H1 (cell line): ENCODE data around the gene C1orf56. TPM values are rescaled to one million over a fixed set of nuclear protein-coding genes. Genes with fewer than 3 reads are reported as not detected.
"Not testable (repeated sequence)": the region's sequence is repeated elsewhere in the genome, so short reads cannot be mapped to it uniquely, and the experiment has no call there.

ENCODE experiments used
- CTCF ChIA-PET: fragments of 300-600 bp; sonication (Branson Sonifier 250); formaldehyde crosslinking; loops from one replicate; lab custom pipeline; 2021; ENCODE audit not compliant: partially characterized antibody; lab: Charles Lee
- POLR2A ChIA-PET: fragments of 300-600 bp; sonication (Branson Sonifier 250); formaldehyde crosslinking; loops from one replicate; lab custom pipeline; 2021; ENCODE audit warnings: inconsistent platforms; ENCODE audit not compliant: partially characterized antibody; lab: Charles Lee
- DNase-seq, 2 experiments: peaks; one replicate each; pipeline versions ENCODE4 v3.0.0 to v3.0.0-alpha.2; 2010 to 2022; ENCODE audit warnings: low spot score in 2 of 2, low read depth in 1 of 2, mixed read lengths in 1 of 2
- FAIRE-seq: peaks from 2 replicates; lab custom pipeline; 2011; peaks lifted over from hg19 to GRCh38; lab: Jason Lieb, UNC
- H2AFZ ChIP-seq: 2 replicates; pipeline ENCODE4 v1.8.1; 2012; ENCODE audit warnings: low read length, inconsistent platforms
- H2AK5ac ChIP-seq: 2 replicates; pipeline ENCODE4 v1.6.1; 2013; ENCODE audit warnings: low read depth, low read length
- H2BK120ac ChIP-seq: replicated peaks from 2 replicates; pipeline ENCODE3; 2013; ENCODE audit warnings: low read depth, low read length, inconsistent platforms
- H2BK12ac ChIP-seq: 2 replicates; pipeline ENCODE4 v1.6.1; 2013; ENCODE audit warnings: low read depth, low read length
- H2BK15ac ChIP-seq: 2 replicates; pipeline ENCODE4 v1.6.1; 2013; ENCODE audit warnings: low read length
- H2BK20ac ChIP-seq: 2 replicates; pipeline ENCODE4 v1.6.1; 2013; ENCODE audit warnings: low read length
- H2BK5ac ChIP-seq: 2 replicates; pipeline ENCODE4 v1.6.1; 2013; ENCODE audit warnings: low read depth, low read length
- H3K14ac ChIP-seq: 2 replicates; pipeline ENCODE4 v1.6.1; 2013; ENCODE audit warnings: inconsistent platforms; ENCODE audit not compliant: insufficient read length
- H3K18ac ChIP-seq: 2 replicates; pipeline ENCODE4 v1.6.1; 2013; ENCODE audit warnings: low read length; ENCODE audit errors: extremely low read depth
- H3K23ac ChIP-seq: 2 replicates; pipeline ENCODE4 v1.6.1; 2013; ENCODE audit warnings: inconsistent platforms; ENCODE audit not compliant: insufficient read length
- H3K23me2 ChIP-seq: 2 replicates; pipeline ENCODE4 v1.6.1; 2013; ENCODE audit warnings: low read depth, low read length
- H3K27ac ChIP-seq: 2 replicates; pipeline ENCODE4 v1.6.1; 2011; ENCODE audit warnings: low read depth, low read length, inconsistent platforms
- H3K27me3 ChIP-seq, 4 experiments: replicated peaks in 1 of 4; 1 replicate in 1 of 4; 2 replicates in 3 of 4; pipeline versions ENCODE4 v1.6.1 to v1.8.1; 2011 to 2013; ENCODE audit warnings: low read length in 3 of 4, mild to moderate bottlenecking in 3 of 4, inconsistent platforms in 2 of 4, mixed read lengths in 2 of 4, moderate library complexity in 1 of 4; ENCODE audit not compliant: control insufficient read depth in 3 of 4, insufficient read depth in 3 of 4; ENCODE audit errors: extremely low read depth in 1 of 4
- H3K36me3 ChIP-seq, 4 experiments: 2 replicates each; pipeline versions ENCODE4 v1.6.1 to v1.8.1; 2011 to 2013; ENCODE audit warnings: mild to moderate bottlenecking in 4 of 4, low read length in 3 of 4, moderate library complexity in 2 of 4, control low read depth in 1 of 4, inconsistent platforms in 1 of 4; ENCODE audit not compliant: insufficient read depth in 4 of 4, control insufficient read depth in 2 of 4
- H3K4ac ChIP-seq: replicated peaks from 2 replicates; pipeline ENCODE3; 2013; ENCODE audit warnings: low read length, low read depth, mixed read lengths, inconsistent platforms; ENCODE audit not compliant: insufficient read length
- H3K4me1 ChIP-seq, 4 experiments: replicated peaks in 1 of 4; 1 replicate in 1 of 4; 2 replicates in 3 of 4; pipeline versions ENCODE4 v1.6.1 to v1.8.1; 2011 to 2013; ENCODE audit warnings: low read length in 3 of 4, inconsistent platforms in 2 of 4, mixed read lengths in 1 of 4; ENCODE audit not compliant: insufficient read depth in 4 of 4, control insufficient read depth in 3 of 4
- H3K4me2 ChIP-seq, 2 experiments: 2 replicates each; pipeline versions ENCODE4 v1.6.1 to v1.8.1; 2011 to 2013; ENCODE audit warnings: low read depth in 2 of 2, low read length in 2 of 2, control low read depth in 1 of 2, inconsistent platforms in 1 of 2, mild to moderate bottlenecking in 1 of 2; ENCODE audit not compliant: insufficient read depth in 1 of 2
- H3K4me3 ChIP-seq, 4 experiments: fragments of 200-600, 300-600 bp in 1 of 4; sonication (generic), shearing (Covaris generic), sonication (Bioruptor Twin) in 1 of 4; 2 replicates each; pipeline versions ENCODE4 v1.5.1 to v1.8.1; 2011 to 2016; ENCODE audit warnings: low read length in 4 of 4, low read depth in 3 of 4, control low read depth in 2 of 4, inconsistent platforms in 2 of 4, mild to moderate bottlenecking in 2 of 4, mixed read lengths in 1 of 4, moderate library complexity in 1 of 4; ENCODE audit not compliant: insufficient read depth in 2 of 4; ENCODE audit errors: extremely low read depth in 1 of 4
- H3K56ac ChIP-seq: replicated peaks from 2 replicates; pipeline ENCODE3; 2013; ENCODE audit warnings: low read depth, mild to moderate bottlenecking, mixed read lengths, low read length, inconsistent platforms; ENCODE audit not compliant: insufficient read length
- H3K79me1 ChIP-seq: 2 replicates; pipeline ENCODE4 v1.6.1; 2013; ENCODE audit warnings: low read depth, low read length, control low read depth
- H3K79me2 ChIP-seq, 2 experiments: 2 replicates each; pipeline versions ENCODE4 v1.6.1 to v1.8.1; 2012 to 2013; ENCODE audit warnings: low read length in 2 of 2, mild to moderate bottlenecking in 2 of 2, inconsistent platforms in 1 of 2; ENCODE audit not compliant: insufficient read depth in 2 of 2, control insufficient read depth in 1 of 2
- H3K9ac ChIP-seq, 4 experiments: replicated peaks in 1 of 4; 1 replicate in 1 of 4; 2 replicates in 3 of 4; pipeline versions ENCODE4 v1.6.1 to v1.8.1; 2011 to 2013; ENCODE audit warnings: low read depth in 3 of 4, low read length in 3 of 4, control low read depth in 2 of 4, mild to moderate bottlenecking in 2 of 4, moderate library complexity in 2 of 4, inconsistent platforms in 1 of 4; ENCODE audit errors: extremely low read depth in 1 of 4
- H3K9me3 ChIP-seq, 2 experiments: 2 replicates each; pipeline versions ENCODE4 v1.6.1 to v1.8.1; 2012 to 2013; ENCODE audit warnings: mild to moderate bottlenecking in 2 of 2, moderate library complexity in 2 of 2, control low read depth in 1 of 2, inconsistent platforms in 1 of 2, low read depth in 1 of 2, low read length in 1 of 2, mixed read lengths in 1 of 2; ENCODE audit not compliant: insufficient read depth in 2 of 2
- H4K20me1 ChIP-seq, 2 experiments: replicated peaks in 1 of 2; 2 replicates each; pipeline versions ENCODE3 to v1.8.1; 2011 to 2013; ENCODE audit warnings: inconsistent platforms in 2 of 2, low read length in 2 of 2, mild to moderate bottlenecking in 1 of 2; ENCODE audit not compliant: insufficient read depth in 2 of 2, control insufficient read depth in 1 of 2
- H4K5ac ChIP-seq: 2 replicates; pipeline ENCODE4 v1.6.1; 2013; ENCODE audit warnings: low read length, low read depth, mixed read lengths, inconsistent platforms; ENCODE audit not compliant: insufficient read length
- H4K8ac ChIP-seq: 2 replicates; pipeline ENCODE4 v1.8.0; 2013; ENCODE audit warnings: mild to moderate bottlenecking, moderate library complexity, low read length, inconsistent platforms; ENCODE audit not compliant: insufficient read depth; ENCODE audit errors: extremely low read depth
- H4K91ac ChIP-seq: replicated peaks from 2 replicates; pipeline ENCODE3; 2013; ENCODE audit warnings: low read length, mixed read lengths, inconsistent platforms; ENCODE audit not compliant: insufficient read length
- WGBS, 2 experiments: shearing (Covaris generic) in 1 of 2; methylation state at CpG; one replicate each; pipeline versions ENCODE4 v1.1.6 to v1.1.7; 2013 to 2015; ENCODE audit warnings: low lambda C conversion rate in 2 of 2, mixed read lengths in 2 of 2, inconsistent platforms in 1 of 2, low coverage in 1 of 2, missing lambda C conversion rate in 1 of 2; ENCODE audit not compliant: insufficient replicate concordance in 2 of 2, insufficient coverage in 1 of 2, insufficient read length in 1 of 2; ENCODE audit errors: extremely low coverage in 1 of 2, missing lambda C conversion rate in 1 of 2; 5-methylcytosine and 5-hydroxymethylcytosine counted together
- polyA plus RNA-seq, 7 experiments: library from polyadenylated mRNA; depleted of rRNA in 3 of 7; stranded (reverse) in 5 of 7; unstranded in 2 of 7; fragments of >200 nt in 5 of 7; fragments of 200-250 nt in 2 of 7; gene quantifications; 1 replicate in 5 of 7; 2 replicates in 1 of 7; 4 replicates in 1 of 7; pipeline versions ENCODE4 v1.2.1 to v1.2.3, GENCODE V29; 2011 to 2013; ENCODE audit warnings: missing spikeins in 2 of 7, mixed read lengths in 2 of 7
- total RNA-seq: library from RNA; stranded (reverse); fragmentation: NEBNext Ultra II Directional; extraction: Animal tissue kit (Norgen Biotek cat#: 25700); gene quantifications from 2 replicates; pipeline ENCODE4 v1.2.1, GENCODE V29; 2021

Gene C1orf56
- total and polyA plus RNA-seq, 2 of the 8 experiments (the other 6 are each of a cell fraction or from before 2014, with no cell fraction given): 3.0 to 3.4 TPM

DNA sequence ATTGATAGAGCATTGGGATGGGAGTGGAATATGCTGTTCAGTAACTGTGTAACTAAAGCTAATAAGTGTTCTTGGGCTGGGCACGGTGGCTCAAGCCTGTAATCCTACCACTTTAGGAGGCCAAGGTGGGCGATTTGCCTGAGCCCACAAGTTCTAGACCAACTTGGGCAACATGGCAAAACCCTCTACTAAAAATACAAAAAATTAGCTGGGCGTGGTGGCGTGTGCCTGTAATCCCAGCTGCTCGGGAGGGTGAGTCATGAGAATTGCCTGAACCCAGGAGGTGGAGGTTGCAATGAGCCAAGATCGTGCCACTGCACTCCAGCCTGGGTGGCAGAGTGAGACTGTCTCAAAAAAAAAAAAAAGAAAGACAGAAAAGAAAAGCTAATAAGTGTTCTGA lies 49.9 kb downstream of the C1orf56 start:
- not testable (repeated sequence) for H3K27ac ChIP-seq, H3K23me2 ChIP-seq, H2BK5ac ChIP-seq, H4K20me1 ChIP-seq, H2BK120ac ChIP-seq, H3K18ac ChIP-seq, H3K79me1 ChIP-seq, H3K14ac ChIP-seq, H3K9ac ChIP-seq, H4K5ac ChIP-seq, H3K23ac ChIP-seq, H3K9me3 ChIP-seq, H3K4me2 ChIP-seq, H3K4me1 ChIP-seq, H2BK20ac ChIP-seq, H3K27me3 ChIP-seq, H3K79me2 ChIP-seq, H3K4ac ChIP-seq, FAIRE-seq, H3K4me3 ChIP-seq, H3K36me3 ChIP-seq, H3K56ac ChIP-seq, H4K8ac ChIP-seq, H2AFZ ChIP-seq, H2AK5ac ChIP-seq, H2BK12ac ChIP-seq, H2BK15ac ChIP-seq, H4K91ac ChIP-seq, DNase-seq
- ChIA-PET CTCF (interaction anchor here (0.6 to 15.7 kb wide), 9 partner anchors 10 to 900 kb away, joined by 3 to 285 read pairs (median 5); partner anchors contain the start of genes CDC42SE1, MLLT11 and TNFAIP8L2), POLR2A (interaction anchor here (1.2 to 1.4 kb wide), 2 partner anchors 36 to 59 kb away, joined by 4 read pairs; partner anchors contain the start of gene TNFAIP8L2)
- 81% methylated on average over 5 of the region's 6 CpGs; no CpG with 5 or more reads in 1 of the 2 experiments for WGBS, 2 experiments
